ENCODE data around the gene CLEC4E. TPM values are rescaled to one million over a fixed set of nuclear protein-coding genes. Genes with fewer than 3 reads are reported as not detected.
A peak's percentile ranks its signal among the peaks of the same experiment; 100 is the strongest.

The CLEC4E gene
- total RNA-seq, 2 experiments from 2014 or later: not detected

GRCh38 chr12:8532045-8532444 is 8.7 kb downstream of the CLEC4E start:
- Mint-ChIP-seq H3K27ac (no peak overlapping the region), H3K36me3 (ENCODE audit: low read depth) (no peaks in the 10 kb centered on the region), H3K27me3 (ENCODE audit: low read depth) (peaks cover 36% of the 10 kb centered on the region), H3K4me3 (no peak overlapping the region), H3K9me3 (ENCODE audit: insufficient read depth) (no peaks in the 10 kb centered on the region), H3K4me1 (ENCODE audit: low read depth) (no peaks in the 10 kb centered on the region)
- ATAC-seq (no peak), DNase-seq (no peak)
- ChIA-PET POLR2A (no interaction called here), CTCF (no interaction called here)

GRCh38 chr12:8527250-8528130 is 13.2 kb downstream of the CLEC4E start:
- POLR2A ChIA-PET: no interaction called here
- Mint-ChIP-seq H3K27me3 (ENCODE audit: low read depth) (peaks cover 50% of the 10 kb centered on the region), H3K4me3 (no peak overlapping the region), H3K36me3 (ENCODE audit: low read depth) (no peaks in the 10 kb centered on the region), H3K4me1 (ENCODE audit: low read depth) (no peaks in the 10 kb centered on the region), H3K27ac (no peak overlapping the region), H3K9me3 (ENCODE audit: insufficient read depth) (peaks cover 5% of the 10 kb centered on the region)
- CTCF ChIA-PET: interaction anchor here (0.9 kb wide), 1 partner anchor 17 kb away, joined by 7 read pairs; no protein-coding TSS in a partner anchor
- DNase-seq: no peak
- no peak for ATAC-seq

- POLR2A ChIA-PET: no interaction called here
- peaks cover 53% of the 10 kb centered on the region for H3K27me3 Mint-ChIP-seq (ENCODE audit: low read depth)
Measured at GRCh38 chr12:8519171-8519570, 21.5 kb downstream of the CLEC4E start.

GRCh38 chr12:8517971-8518370 is 22.7 kb downstream of the CLEC4E start:
- Mint-ChIP-seq H3K9me3 (ENCODE audit: insufficient read depth) (no peaks in the 10 kb centered on the region), H3K27ac (no peak overlapping the region), H3K36me3 (ENCODE audit: low read depth) (no peaks in the 10 kb centered on the region), H3K4me3 (no peak overlapping the region), H3K4me1 (ENCODE audit: low read depth) (no peaks in the 10 kb centered on the region), H3K27me3 (ENCODE audit: low read depth) (peaks cover 48% of the 10 kb centered on the region)
- ChIA-PET CTCF (interaction anchor here (1.0 to 1.1 kb wide), 2 partner anchors 26 kb away, joined by 3 to 4 read pairs; no protein-coding TSS in a partner anchor), POLR2A (no interaction called here)
- DNase-seq: no peak
- ATAC-seq: no peak

More at GRCh38 chr12:8519171-8519570, 21.5 kb downstream of the CLEC4E start:
- Mint-ChIP-seq H3K4me1 (ENCODE audit: low read depth) (no peaks in the 10 kb centered on the region), H3K9me3 (ENCODE audit: insufficient read depth) (peaks cover 1% of the 10 kb centered on the region), H3K36me3 (ENCODE audit: low read depth) (no peaks in the 10 kb centered on the region), H3K27ac (no peak overlapping the region), H3K4me3 (no peak overlapping the region)
- CTCF ChIA-PET: no interaction called here
- no peak for DNase-seq
- ATAC-seq: no peak

- no peak for ATAC-seq
- H3K27ac Mint-ChIP-seq: no peak within 1 kb of the TSS
- peaks cover 34% of the 10 kb centered on the region for H3K27me3 Mint-ChIP-seq (ENCODE audit: low read depth)
- no peaks in the 10 kb centered on the region for H3K36me3 Mint-ChIP-seq (ENCODE audit: low read depth)
- POLR2A ChIA-PET: no interaction called here
- CTCF ChIA-PET: no interaction called here
- H3K4me3 Mint-ChIP-seq: no peak within 1 kb of the TSS
- DNase-seq: no peak
- H3K9me3 Mint-ChIP-seq (ENCODE audit: insufficient read depth): no peaks in the 10 kb centered on the region
- H3K4me1 Mint-ChIP-seq (ENCODE audit: low read depth): peaks cover 4% of the 10 kb centered on the region
Measured at GRCh38 chr12:8513256-8513655, 27.4 kb downstream of the CLEC4E start, which contains the start of gene CLEC4D. Gene CLEC4D (plus strand): TSS chr12:8513503. CDS start chr12:8513733, 230 bp downstream.

- peaks cover 4% of the 10 kb centered on the region for H3K4me1 Mint-ChIP-seq (ENCODE audit: low read depth)
- DNase-seq: no peak
- no peak overlapping the region for H3K4me3 Mint-ChIP-seq
- no peak overlapping the region for H3K27ac Mint-ChIP-seq
- H3K9me3 Mint-ChIP-seq (ENCODE audit: insufficient read depth): no peaks in the 10 kb centered on the region
- H3K27me3 Mint-ChIP-seq (ENCODE audit: low read depth): peaks cover 36% of the 10 kb centered on the region
- CTCF ChIA-PET: no interaction called here
- ATAC-seq: no peak
- H3K36me3 Mint-ChIP-seq (ENCODE audit: low read depth): no peaks in the 10 kb centered on the region
- POLR2A ChIA-PET: no interaction called here
Measured at GRCh38 chr12:8508910-8509841, 31.5 kb downstream of the CLEC4E start.

GRCh38 chr12:8508223-8508622 is 32.5 kb downstream of the CLEC4E start:
- no peak overlapping the region for H3K27ac Mint-ChIP-seq
- CTCF ChIA-PET: no interaction called here
- H3K9me3 Mint-ChIP-seq (ENCODE audit: insufficient read depth): no peaks in the 10 kb centered on the region
- no peak overlapping the region for H3K4me3 Mint-ChIP-seq
- POLR2A ChIA-PET: no interaction called here
- ATAC-seq: no peak
- H3K27me3 Mint-ChIP-seq (ENCODE audit: low read depth): peaks cover 30% of the 10 kb centered on the region
- no peak for DNase-seq
- peaks cover 4% of the 10 kb centered on the region for H3K4me1 Mint-ChIP-seq (ENCODE audit: low read depth)
- no peaks in the 10 kb centered on the region for H3K36me3 Mint-ChIP-seq (ENCODE audit: low read depth)

GRCh38 chr12:8507596-8507995 is 33.1 kb downstream of the CLEC4E start:
- Mint-ChIP-seq H3K27me3 (ENCODE audit: low read depth) (peaks cover 30% of the 10 kb centered on the region), H3K9me3 (ENCODE audit: insufficient read depth) (no peaks in the 10 kb centered on the region), H3K4me3 (no peak overlapping the region), H3K36me3 (ENCODE audit: low read depth) (no peaks in the 10 kb centered on the region), H3K27ac (no peak overlapping the region), H3K4me1 (ENCODE audit: low read depth) (peaks cover 4% of the 10 kb centered on the region)
- ChIA-PET CTCF (interaction anchor here (0.9 to 1.1 kb wide), 2 partner anchors 27 to 37 kb away, joined by 3 read pairs; no protein-coding TSS in a partner anchor), POLR2A (no interaction called here)
- DNase-seq (no peak), ATAC-seq (no peak)

GRCh38 chr12:8504351-8504750 is 36.4 kb downstream of the CLEC4E start:
- Mint-ChIP-seq H3K27me3 (ENCODE audit: low read depth) (peaks cover 21% of the 10 kb centered on the region), H3K4me1 (ENCODE audit: low read depth) (peaks cover 17% of the 10 kb centered on the region), H3K27ac (no peak overlapping the region), H3K4me3 (no peak overlapping the region), H3K36me3 (ENCODE audit: low read depth) (no peaks in the 10 kb centered on the region), H3K9me3 (ENCODE audit: insufficient read depth) (no peaks in the 10 kb centered on the region)
- no peak for DNase-seq
- ATAC-seq: no peak
- POLR2A ChIA-PET: no interaction called here
- CTCF ChIA-PET: interaction anchor here (0.9 to 1.1 kb wide), 2 partner anchors 12 to 40 kb away, joined by 3 to 5 read pairs; no protein-coding TSS in a partner anchor

GRCh38 chr12:8501720-8502119 is 39.0 kb downstream of the CLEC4E start:
- CTCF ChIA-PET: interaction anchor here (1.0 to 2.6 kb wide), 5 partner anchors 9 to 111 kb away, joined by 3 to 14 read pairs (median 4); no protein-coding TSS in a partner anchor
- peak; percentile 61 for ATAC-seq
- POLR2A ChIA-PET: no interaction called here
- Mint-ChIP-seq H3K27me3 (ENCODE audit: low read depth) (peaks cover 30% of the 10 kb centered on the region), H3K9me3 (ENCODE audit: insufficient read depth) (no peaks in the 10 kb centered on the region), H3K4me1 (ENCODE audit: low read depth) (peaks cover 13% of the 10 kb centered on the region), H3K27ac (peak overlapping the region; percentile 71), H3K4me3 (no peak overlapping the region), H3K36me3 (ENCODE audit: low read depth) (no peaks in the 10 kb centered on the region)
- DNase-seq: no peak

- ATAC-seq: no peak
- CTCF ChIA-PET: interaction anchor here (0.9 to 1.4 kb wide), 3 partner anchors 9 to 110 kb away, joined by 3 to 5 read pairs (median 4); no protein-coding TSS in a partner anchor
- H3K36me3 Mint-ChIP-seq (ENCODE audit: low read depth): peaks cover 7% of the 10 kb centered on the region
Measured at GRCh38 chr12:8499616-8500015, 41.1 kb downstream of the CLEC4E start.

More at GRCh38 chr12:8499616-8500015, 41.1 kb downstream of the CLEC4E start:
- Mint-ChIP-seq H3K27ac (no peak overlapping the region), H3K9me3 (ENCODE audit: insufficient read depth) (no peaks in the 10 kb centered on the region), H3K27me3 (ENCODE audit: low read depth) (peaks cover 24% of the 10 kb centered on the region), H3K4me1 (ENCODE audit: low read depth) (peaks cover 22% of the 10 kb centered on the region), H3K4me3 (no peak overlapping the region)
- DNase-seq: no peak
- POLR2A ChIA-PET: no interaction called here

Data from activated CD8-positive, alpha-beta T cell treated with anti-CD3 and anti-CD28 coated beads, Interleukin-2, amount 10 ng/mL, durations not matched to agents 7 days and 5 days (primary cell).